Peyer's patch (tissue), 4 donors: Measurements from ENCODE around the gene SRRM1. TPM values are rescaled to one million over a fixed set of nuclear protein-coding genes. Genes with fewer than 3 reads are reported as not detected.

Experiments
- DNase-seq, 3 donors: peaks; one replicate each; pipeline ENCODE4 v3.0.0-alpha.2; 2017 to 2019
- H3K27ac ChIP-seq, 4 donors: fragments of 200-600 bp; sonication (generic); one replicate each; pipeline ENCODE4 v1.5.1; 2016 to 2019
- H3K27me3 ChIP-seq, 2 donors: fragments of 200-600 bp; sonication (generic); one replicate each; pipeline ENCODE4 v1.5.1; 2019
- H3K36me3 ChIP-seq, 3 donors: fragments of 200-600 bp; sonication (generic); one replicate each; pipeline ENCODE4 v1.5.1; 2016 to 2019
- H3K4me1 ChIP-seq, 4 donors: fragments of 200-600 bp; sonication (generic); one replicate each; pipeline ENCODE4 v1.5.1; 2016 to 2019
- H3K4me3 ChIP-seq, 4 donors: fragments of 200-600 bp; sonication (generic); 1 replicate in 3 of 4; 2 replicates in 1 of 4; pipeline ENCODE4 v1.5.1; 2016 to 2019; ENCODE audit warnings: mild to moderate bottlenecking in 1 of 4
- H3K9me3 ChIP-seq, 4 donors: fragments of 200-600 bp; sonication (generic); one replicate each; pipeline ENCODE4 v1.5.1; 2016 to 2019; ENCODE audit warnings: mild to moderate bottlenecking in 1 of 4
- POLR2A ChIP-seq, 2 donors: fragments of 450-650 bp; IDR thresholded peaks; one replicate each; pipeline ENCODE4 v1.5.1; 2017; ENCODE audit warnings: antibody characterized with exemption in 2 of 2, mild to moderate bottlenecking in 2 of 2, moderate library complexity in 2 of 2
- total RNA-seq, 4 donors: library from RNA; depleted of rRNA; stranded (reverse); fragments of >200 nt; gene quantifications; one replicate each; pipeline ENCODE4 v1.1.0, GENCODE V29; 2016
- TF ChIP-seq, protein P1 (sequence below), 6 experiments: fragments of 450-650 bp in 4 of 6; fragments of 200-600 bp in 2 of 6; sonication (generic) in 1 of 6; IDR thresholded peaks; one replicate each; pipeline ENCODE4 v1.5.1; 2017 to 2019; ENCODE audit warnings: antibody characterized with exemption in 6 of 6, mild to moderate bottlenecking in 3 of 6, moderate library complexity in 1 of 6

SRRM1 gene
- total RNA-seq, 4 donors from 2014 or later = 103 to 404 (median 157) TPM

DNA sequence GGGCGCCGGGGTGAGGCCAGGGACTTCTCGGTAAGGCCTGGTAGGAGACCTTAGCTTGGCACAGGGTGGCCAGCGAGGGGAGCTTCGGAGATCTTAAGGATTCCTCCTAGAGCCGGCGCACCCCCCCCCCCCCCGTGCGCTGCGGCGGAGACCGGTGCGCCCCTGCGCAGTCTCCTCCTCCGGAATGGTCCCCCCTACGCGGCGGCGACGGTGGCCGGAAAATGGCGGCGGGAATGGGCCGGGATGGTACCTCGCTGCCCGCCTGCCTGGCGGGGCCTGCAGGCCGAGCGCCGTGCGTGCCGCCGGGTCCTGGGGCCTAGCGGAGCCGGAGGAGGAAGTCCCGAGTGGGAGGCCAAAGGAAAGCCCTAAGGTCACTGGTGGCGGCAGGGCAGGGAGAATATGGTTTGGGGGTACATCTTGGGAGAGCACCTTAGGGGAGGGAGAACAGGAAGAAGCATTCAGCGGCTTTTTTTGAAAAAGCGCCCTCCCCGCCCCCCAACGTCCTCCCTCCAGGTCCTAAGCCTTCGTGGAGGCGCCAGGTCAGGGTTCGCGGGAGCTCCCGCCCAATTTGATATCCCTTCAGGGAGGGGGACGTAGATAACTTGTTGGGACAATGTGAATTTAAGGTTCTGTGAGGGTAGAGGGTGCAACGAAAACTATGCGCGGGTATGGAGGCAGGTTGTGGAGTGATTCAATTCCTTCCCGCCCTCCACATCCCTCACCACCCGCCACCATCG, 429 bp downstream of the SRRM1 start:
- Histone ChIP-seq H3K27me3 (no peaks in the 10 kb centered on the region), H3K9me3 (no peaks in the 10 kb centered on the region), H3K4me1 (peaks cover 0 to 29% (median 13%) of the 10 kb centered on the region in 4 donors), H3K4me3 (peak overlapping the region; percentile 90 to 94 (median 93)), H3K36me3 (peaks cover 0 to 26% (median 0%) of the 10 kb centered on the region in 3 donors), H3K27ac (peak overlapping the region; percentile 95 to 99 (median 96))
- TF ChIP-seq, protein P1, sequence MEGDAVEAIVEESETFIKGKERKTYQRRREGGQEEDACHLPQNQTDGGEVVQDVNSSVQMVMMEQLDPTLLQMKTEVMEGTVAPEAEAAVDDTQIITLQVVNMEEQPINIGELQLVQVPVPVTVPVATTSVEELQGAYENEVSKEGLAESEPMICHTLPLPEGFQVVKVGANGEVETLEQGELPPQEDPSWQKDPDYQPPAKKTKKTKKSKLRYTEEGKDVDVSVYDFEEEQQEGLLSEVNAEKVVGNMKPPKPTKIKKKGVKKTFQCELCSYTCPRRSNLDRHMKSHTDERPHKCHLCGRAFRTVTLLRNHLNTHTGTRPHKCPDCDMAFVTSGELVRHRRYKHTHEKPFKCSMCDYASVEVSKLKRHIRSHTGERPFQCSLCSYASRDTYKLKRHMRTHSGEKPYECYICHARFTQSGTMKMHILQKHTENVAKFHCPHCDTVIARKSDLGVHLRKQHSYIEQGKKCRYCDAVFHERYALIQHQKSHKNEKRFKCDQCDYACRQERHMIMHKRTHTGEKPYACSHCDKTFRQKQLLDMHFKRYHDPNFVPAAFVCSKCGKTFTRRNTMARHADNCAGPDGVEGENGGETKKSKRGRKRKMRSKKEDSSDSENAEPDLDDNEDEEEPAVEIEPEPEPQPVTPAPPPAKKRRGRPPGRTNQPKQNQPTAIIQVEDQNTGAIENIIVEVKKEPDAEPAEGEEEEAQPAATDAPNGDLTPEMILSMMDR (IDR thresholded peaks at IDR 0.05) = no peak
- peak in 1 of 2 donors; percentile 9 for TF ChIP-seq POLR2A (IDR thresholded peaks at IDR 0.05)
- DNase-seq = no peak

DNA sequence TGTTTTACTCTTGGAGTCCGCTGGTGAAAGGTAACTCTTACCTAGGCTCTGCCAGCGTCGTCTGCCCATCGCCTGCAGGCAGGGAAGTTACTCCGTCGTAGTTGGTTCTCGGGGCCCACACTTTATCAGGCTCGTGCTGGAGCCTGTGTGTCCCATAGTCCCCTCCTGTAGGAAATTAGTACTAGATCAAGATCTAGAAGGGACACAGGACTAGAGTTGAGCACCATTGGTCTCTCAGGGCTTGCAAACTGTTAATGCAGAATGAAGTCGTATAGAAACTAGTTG, 940 bp downstream of the SRRM1 start:
- TF ChIP-seq, protein P1 (IDR thresholded peaks at IDR 0.05) = no peak
- TF ChIP-seq POLR2A (IDR thresholded peaks at IDR 0.05) = no peak
- DNase-seq = no peak
- H3K27me3 ChIP-seq = no peaks in the 10 kb centered on the region

GRCh38 chr1:24648919-24649318, 5.8 kb downstream of the SRRM1 start:
- no peak overlapping the region for H3K27ac ChIP-seq
- peaks cover 0 to 20% (median 6%) of the 10 kb centered on the region in 4 donors for H3K4me1 ChIP-seq
- H3K4me3 ChIP-seq = no peak overlapping the region
- H3K9me3 ChIP-seq = no peaks in the 10 kb centered on the region
- TF ChIP-seq, protein P1 (IDR thresholded peaks at IDR 0.05) = no peak
- TF ChIP-seq POLR2A (IDR thresholded peaks at IDR 0.05) = no peak
- H3K27me3 ChIP-seq = no peaks in the 10 kb centered on the region
- H3K36me3 ChIP-seq = peaks cover 0 to 80% (median 4%) of the 10 kb centered on the region in 3 donors
- no peak for DNase-seq

More for the DNA sequence above, 940 bp downstream of the SRRM1 start:
- Histone ChIP-seq H3K36me3 (peaks cover 0 to 31% (median 0%) of the 10 kb centered on the region in 3 donors), H3K4me1 (peaks cover 0 to 29% (median 13%) of the 10 kb centered on the region in 4 donors), H3K9me3 (no peaks in the 10 kb centered on the region), H3K4me3 (peak overlapping the region; percentile 90 to 94 (median 93)), H3K27ac (peak overlapping the region in 3 of 4 donors; percentile 95 to 98 (median 95))

DNA sequence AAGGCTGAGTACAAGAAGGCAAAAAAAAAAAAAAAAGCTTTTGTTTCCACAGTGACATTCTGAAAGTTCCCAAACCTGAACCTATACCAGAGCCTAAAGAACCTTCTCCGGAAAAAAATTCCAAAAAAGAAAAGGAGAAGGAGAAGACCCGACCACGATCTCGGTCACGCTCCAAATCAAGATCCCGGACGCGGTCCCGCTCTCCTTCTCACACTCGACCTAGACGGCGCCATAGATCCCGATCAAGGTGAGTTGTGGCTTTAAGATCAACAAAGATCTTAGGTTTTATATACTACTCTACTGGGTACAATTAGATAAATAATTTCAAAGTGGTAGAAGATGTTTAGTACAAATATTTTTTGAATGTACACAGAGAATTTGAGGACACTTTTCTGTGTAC, 9.3 kb downstream of the SRRM1 start:
- H3K27ac ChIP-seq = no peak overlapping the region
- H3K4me1 ChIP-seq = no peaks in the 10 kb centered on the region
- H3K4me3 ChIP-seq = no peak overlapping the region
- no peak for DNase-seq
- no peaks in the 10 kb centered on the region for H3K27me3 ChIP-seq
- H3K36me3 ChIP-seq = peaks cover 0 to 100% (median 4%) of the 10 kb centered on the region in 3 donors
- no peaks in the 10 kb centered on the region for H3K9me3 ChIP-seq
- no peak for TF ChIP-seq POLR2A (IDR thresholded peaks at IDR 0.05)
- TF ChIP-seq, protein P1 (IDR thresholded peaks at IDR 0.05) = no peak

- no peak for DNase-seq
- Histone ChIP-seq H3K9me3 (no peaks in the 10 kb centered on the region), H3K27me3 (no peaks in the 10 kb centered on the region), H3K36me3 (peaks cover 0 to 100% (median 4%) of the 10 kb centered on the region in 3 donors), H3K27ac (no peak overlapping the region), H3K4me3 (no peak overlapping the region), H3K4me1 (no peaks in the 10 kb centered on the region)
- TF ChIP-seq, protein P1 (IDR thresholded peaks at IDR 0.05) = no peak
- no peak for TF ChIP-seq POLR2A (IDR thresholded peaks at IDR 0.05)
Observed at GRCh38 chr1:24654010-24654409, 10.9 kb downstream of the SRRM1 start.
